Esophagus (tissue), 2 donors: ENCODE data around the gene CYB5D1. TPM values are rescaled to one million over a fixed set of nuclear protein-coding genes. Genes with fewer than 3 reads are reported as not detected.

Experiments used
- H3K27ac ChIP-seq, 2 donors: one replicate each; pipeline ENCODE4 v1.5.1; 2013; ENCODE audit warnings: low read depth in 2 of 2, mild to moderate bottlenecking in 2 of 2, inconsistent platforms in 1 of 2, low read length in 1 of 2, moderate library complexity in 1 of 2
- H3K27me3 ChIP-seq, 2 donors: one replicate each; pipeline ENCODE4 v1.6.1; 2013; ENCODE audit warnings: low read length in 2 of 2, control low read depth in 1 of 2, mild to moderate bottlenecking in 1 of 2; ENCODE audit not compliant: insufficient read depth in 2 of 2, control insufficient read depth in 1 of 2
- H3K36me3 ChIP-seq, 2 donors: one replicate each; pipeline ENCODE4 v1.6.1; 2013; ENCODE audit warnings: low read length in 1 of 2; ENCODE audit not compliant: control insufficient read depth in 2 of 2, insufficient read depth in 2 of 2
- H3K4me1 ChIP-seq, 2 donors: one replicate each; pipeline ENCODE4 v1.6.1; 2013; ENCODE audit warnings: low read length in 1 of 2; ENCODE audit not compliant: control insufficient read depth in 2 of 2, insufficient read depth in 2 of 2
- H3K4me3 ChIP-seq, 2 donors: one replicate each; pipeline ENCODE4 v1.5.1; 2013; ENCODE audit warnings: low read length in 2 of 2, mild to moderate bottlenecking in 2 of 2, low read depth in 1 of 2, moderate library complexity in 1 of 2
- H3K9me3 ChIP-seq, 2 donors: one replicate each; pipeline ENCODE4 v1.6.1; 2013; ENCODE audit warnings: mild to moderate bottlenecking in 2 of 2, low read depth in 1 of 2, low read length in 1 of 2, moderate library complexity in 1 of 2; ENCODE audit not compliant: control insufficient read depth in 2 of 2, insufficient read depth in 1 of 2
- WGBS, 2 donors: extraction: QIAGEN DNeasy Blood & Tissue Kit; methylation state at CpG; one replicate each; pipeline ENCODE4 v1.1.7; 2013; 5-methylcytosine and 5-hydroxymethylcytosine counted together
- polyA plus RNA-seq, 2 donors: library from polyadenylated mRNA; stranded (reverse); fragments of 200-250 nt; gene quantifications; one replicate each; pipeline ENCODE4 v1.2.3, GENCODE V29; 2013
- donor health status: healthy with polysubstance abuse.
- donor health status: Bipolar disorder and iron deficiency.

The CYB5D1 gene
- polyA plus RNA-seq, 2 donors: 4.7 to 6.3 TPM

DNA sequence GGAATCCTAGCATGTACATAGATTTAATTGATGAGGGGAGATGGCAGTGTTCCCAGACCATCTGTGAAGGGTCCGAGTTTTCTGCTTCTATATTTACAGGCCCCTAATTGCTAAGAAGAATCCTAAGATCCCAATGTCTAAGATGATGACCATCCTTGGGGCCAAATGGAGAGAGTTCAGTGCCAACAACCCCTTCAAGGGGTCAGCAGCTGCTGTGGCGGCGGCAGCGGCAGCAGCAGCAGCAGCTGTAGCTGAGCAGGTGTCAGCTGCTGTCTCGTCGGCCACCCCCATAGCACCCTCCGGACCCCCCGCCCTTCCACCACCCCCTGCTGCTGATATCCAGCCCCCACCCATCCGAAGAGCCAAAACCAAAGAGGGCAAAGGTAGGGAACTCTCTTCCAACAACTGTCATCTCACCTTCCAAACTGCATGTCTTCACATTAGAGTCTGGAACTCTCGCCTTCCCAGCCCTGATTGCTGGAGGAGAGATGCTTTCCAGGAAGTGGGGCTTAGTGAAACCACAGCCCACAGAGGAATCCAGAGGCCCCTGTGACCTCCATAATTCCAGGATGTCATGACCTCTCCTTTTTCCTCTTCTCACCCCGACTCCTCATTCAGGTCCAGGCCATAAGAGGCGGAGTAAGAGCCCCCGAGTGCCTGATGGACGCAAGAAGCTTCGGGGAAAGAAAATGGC lies 35.5 kb downstream of the CYB5D1 start:
- Histone ChIP-seq H3K27ac (no peak overlapping the region), H3K4me3 (no peak overlapping the region), H3K27me3 (no peaks in the 10 kb centered on the region), H3K9me3 (no peaks in the 10 kb centered on the region), H3K4me1 (peaks cover 9 to 14% of the 10 kb centered on the region in 2 donors), H3K36me3 (peaks cover 7 to 31% of the 10 kb centered on the region in 2 donors)
- 79 to 83% methylated on average over 15 of the region's 15 CpGs for WGBS, 2 donors

DNA sequence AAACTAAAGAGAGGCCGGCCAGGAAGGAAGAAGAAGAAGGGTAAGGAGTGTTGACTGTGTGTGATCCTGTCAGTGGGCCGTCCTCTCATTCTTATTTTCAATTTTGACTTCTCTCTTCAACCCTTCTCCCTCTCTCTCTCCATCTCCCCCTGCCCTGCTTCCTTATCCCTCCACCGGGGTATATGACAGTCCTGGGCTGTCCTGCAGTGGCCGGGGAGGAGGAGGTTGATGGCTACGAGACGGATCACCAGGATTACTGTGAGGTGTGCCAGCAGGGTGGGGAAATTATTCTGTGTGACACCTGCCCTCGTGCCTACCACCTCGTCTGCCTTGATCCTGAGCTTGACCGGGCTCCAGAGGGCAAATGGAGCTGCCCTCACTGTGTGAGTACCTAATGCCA lies 36.4 kb downstream of the CYB5D1 start:
- Histone ChIP-seq H3K27me3 (no peaks in the 10 kb centered on the region), H3K36me3 (peaks cover 7 to 39% of the 10 kb centered on the region in 2 donors), H3K4me3 (no peak overlapping the region), H3K4me1 (peaks cover 4 to 6% of the 10 kb centered on the region in 2 donors), H3K9me3 (no peaks in the 10 kb centered on the region), H3K27ac (no peak overlapping the region)
- WGBS, 2 donors: 87 to 90% methylated on average over 8 to 9 of the region's 9 CpGs

DNA sequence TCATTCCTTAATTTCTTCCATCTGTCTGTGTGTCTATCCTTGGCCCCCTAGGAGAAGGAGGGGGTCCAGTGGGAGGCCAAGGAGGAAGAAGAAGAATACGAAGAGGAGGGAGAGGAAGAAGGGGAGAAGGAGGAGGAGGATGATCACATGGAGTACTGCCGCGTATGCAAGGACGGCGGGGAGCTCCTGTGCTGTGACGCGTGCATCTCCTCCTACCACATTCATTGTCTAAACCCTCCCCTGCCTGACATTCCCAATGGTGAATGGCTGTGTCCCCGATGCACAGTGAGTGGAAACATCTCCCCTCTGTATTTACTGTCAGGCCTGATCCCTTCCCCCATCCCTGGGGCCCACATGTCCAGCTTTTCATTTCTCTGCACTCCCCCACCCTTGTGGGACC lies 37.1 kb downstream of the CYB5D1 start:
- WGBS, 2 donors: 85 to 86% methylated on average over 8 of the region's 8 CpGs
- H3K9me3 ChIP-seq: no peaks in the 10 kb centered on the region
- peaks cover 0 to under 1% of the 10 kb centered on the region in 2 donors for H3K4me1 ChIP-seq
- H3K4me3 ChIP-seq: no peak overlapping the region
- H3K27me3 ChIP-seq: no peaks in the 10 kb centered on the region
- H3K27ac ChIP-seq: no peak overlapping the region
- peaks cover 9 to 44% of the 10 kb centered on the region in 2 donors for H3K36me3 ChIP-seq

DNA sequence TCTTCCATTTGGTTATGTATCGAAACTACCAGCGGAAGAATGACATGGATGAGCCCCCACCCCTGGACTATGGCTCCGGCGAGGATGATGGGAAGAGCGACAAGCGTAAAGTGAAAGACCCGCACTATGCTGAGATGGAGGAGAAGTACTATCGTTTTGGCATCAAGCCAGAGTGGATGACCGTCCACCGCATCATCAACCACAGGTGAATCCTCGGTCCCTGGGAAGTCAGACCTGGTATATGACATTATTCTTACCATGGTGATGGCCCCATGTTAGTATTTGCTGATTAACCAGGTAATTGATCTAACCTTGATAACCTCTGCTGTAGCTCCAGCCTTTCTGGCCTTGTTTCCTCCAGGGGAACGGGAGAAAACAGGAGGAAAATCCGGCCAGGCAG lies 39.3 kb downstream of the CYB5D1 start:
- Histone ChIP-seq H3K27me3 (no peaks in the 10 kb centered on the region), H3K36me3 (peaks cover 14 to 49% of the 10 kb centered on the region in 2 donors)
- WGBS, 2 donors: 83 to 86% methylated on average over 13 of the region's 13 CpGs

DNA sequence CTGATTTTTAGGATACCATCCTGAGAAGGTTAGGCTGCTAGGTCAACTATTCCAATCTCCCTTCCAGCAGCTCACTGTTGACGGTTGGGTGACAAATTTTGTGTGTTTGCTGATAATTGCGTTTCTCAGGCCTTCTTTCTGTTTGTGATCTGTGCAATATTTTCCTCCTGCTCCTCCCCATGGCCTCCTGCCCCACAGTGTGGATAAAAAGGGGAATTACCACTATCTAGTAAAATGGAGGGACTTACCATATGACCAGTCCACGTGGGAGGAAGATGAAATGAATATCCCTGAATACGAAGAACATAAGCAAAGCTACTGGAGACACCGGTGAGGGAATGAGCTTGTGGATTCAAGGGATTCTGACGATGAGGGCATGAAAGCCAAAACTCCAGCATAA lies 40.0 kb downstream of the CYB5D1 start:
- Histone ChIP-seq H3K27ac (no peak overlapping the region), H3K4me3 (no peak overlapping the region), H3K36me3 (peaks cover 14 to 51% of the 10 kb centered on the region in 2 donors), H3K4me1 (no peaks in the 10 kb centered on the region), H3K9me3 (no peaks in the 10 kb centered on the region), H3K27me3 (no peaks in the 10 kb centered on the region)
- 42 to 49% methylated on average over 6 of the region's 6 CpGs for WGBS, 2 donors

More for the DNA sequence above, 39.3 kb downstream of the CYB5D1 start:
- Histone ChIP-seq H3K4me1 (no peaks in the 10 kb centered on the region), H3K27ac (no peak overlapping the region), H3K9me3 (no peaks in the 10 kb centered on the region), H3K4me3 (no peak overlapping the region)

DNA sequence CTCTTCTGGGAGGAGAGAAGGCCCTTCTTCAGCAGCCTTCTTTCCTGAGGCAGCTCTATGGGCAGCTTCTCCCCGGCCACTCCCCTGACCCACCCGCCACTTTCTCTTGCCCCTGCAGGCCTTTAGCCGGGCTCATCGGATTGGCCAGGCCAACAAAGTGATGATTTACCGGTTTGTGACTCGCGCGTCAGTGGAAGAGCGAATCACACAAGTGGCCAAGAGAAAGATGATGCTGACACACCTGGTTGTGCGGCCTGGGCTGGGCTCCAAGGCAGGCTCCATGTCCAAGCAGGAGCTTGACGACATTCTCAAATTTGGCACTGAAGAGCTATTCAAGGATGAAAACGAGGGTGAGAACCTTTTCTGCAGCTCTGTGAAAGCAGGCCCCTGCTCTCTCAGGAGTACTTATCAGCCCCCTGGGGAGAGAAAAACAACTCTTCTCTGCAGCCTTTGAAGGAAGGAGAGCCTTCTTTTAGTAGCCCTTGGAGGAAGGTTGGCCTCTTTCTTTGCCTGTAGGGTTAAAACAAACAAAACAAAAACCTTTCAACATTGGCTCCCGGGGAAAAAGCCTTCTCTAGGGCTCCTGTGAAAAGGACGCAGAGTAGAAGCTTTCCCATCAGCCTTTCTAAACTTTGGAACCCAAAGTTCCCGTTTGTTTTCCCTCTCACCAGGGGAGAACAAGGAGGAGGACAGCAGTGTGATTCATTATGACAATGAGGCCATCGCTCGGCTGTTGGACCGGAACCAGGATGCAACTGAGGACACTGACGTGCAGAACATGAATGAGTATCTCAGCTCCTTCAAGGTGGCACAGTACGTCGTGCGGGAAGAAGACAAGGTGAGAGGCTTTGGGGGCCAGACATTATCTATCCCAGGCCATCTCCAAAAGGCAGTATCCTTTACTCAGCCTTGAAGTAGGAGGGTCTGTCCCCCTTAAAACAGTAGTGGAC lies 45.6 kb downstream of the CYB5D1 start:
- Histone ChIP-seq H3K36me3 (peaks cover 30 to 68% of the 10 kb centered on the region in 2 donors), H3K27me3 (no peaks in the 10 kb centered on the region), H3K9me3 (no peaks in the 10 kb centered on the region), H3K27ac (no peak overlapping the region), H3K4me3 (no peak overlapping the region), H3K4me1 (no peaks in the 10 kb centered on the region)
- 62 to 71% methylated on average over 22 of the region's 22 CpGs for WGBS, 2 donors

DNA sequence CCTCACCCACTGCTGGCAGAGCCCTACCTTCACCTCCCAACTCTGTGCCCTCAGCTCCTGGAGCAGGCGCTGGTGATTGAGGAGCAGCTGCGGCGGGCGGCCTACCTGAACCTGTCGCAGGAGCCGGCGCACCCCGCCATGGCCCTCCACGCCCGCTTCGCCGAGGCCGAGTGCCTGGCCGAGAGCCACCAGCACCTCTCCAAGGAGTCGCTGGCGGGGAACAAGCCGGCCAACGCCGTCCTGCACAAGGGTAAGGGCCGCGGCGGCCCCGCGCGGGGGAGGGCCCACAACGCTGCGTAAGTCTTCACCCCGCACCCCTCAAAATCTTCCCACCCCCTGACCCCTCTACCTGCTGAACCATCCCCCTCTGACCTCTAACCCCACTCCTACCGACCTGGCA lies 51.3 kb downstream of the CYB5D1 start:
- Histone ChIP-seq H3K4me1 (no peaks in the 10 kb centered on the region), H3K27me3 (no peaks in the 10 kb centered on the region), H3K27ac (no peak overlapping the region), H3K36me3 (peaks cover 13 to 59% of the 10 kb centered on the region in 2 donors), H3K9me3 (no peaks in the 10 kb centered on the region), H3K4me3 (no peak overlapping the region)
- 91% methylated on average over 20 to 29 of the region's 29 CpGs for WGBS, 2 donors

DNA sequence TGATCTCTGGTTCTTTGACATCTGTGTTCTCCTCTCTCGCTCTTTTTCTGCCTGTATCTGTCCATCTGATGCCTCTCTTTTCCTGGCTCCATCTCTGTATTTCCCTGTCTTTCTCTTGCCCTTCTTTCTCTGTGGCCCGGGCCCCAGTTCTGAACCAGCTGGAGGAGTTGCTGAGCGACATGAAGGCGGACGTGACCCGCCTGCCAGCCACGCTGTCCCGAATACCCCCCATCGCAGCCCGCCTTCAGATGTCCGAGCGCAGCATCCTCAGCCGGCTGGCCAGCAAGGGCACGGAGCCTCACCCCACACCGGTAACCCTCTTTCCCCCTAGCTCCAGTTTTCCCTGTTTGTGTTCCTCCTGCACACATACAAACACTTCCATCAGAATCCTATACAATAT lies 52.5 kb downstream of the CYB5D1 start:
- peaks cover 11 to 50% of the 10 kb centered on the region in 2 donors for H3K36me3 ChIP-seq
- no peaks in the 10 kb centered on the region for H3K27me3 ChIP-seq
- no peak overlapping the region for H3K4me3 ChIP-seq
- H3K27ac ChIP-seq: no peak overlapping the region
- no peaks in the 10 kb centered on the region for H3K9me3 ChIP-seq
- 92 to 97% methylated on average over 13 to 15 of the region's 15 CpGs for WGBS, 2 donors
- peaks cover 0 to 3% of the 10 kb centered on the region in 2 donors for H3K4me1 ChIP-seq

DNA sequence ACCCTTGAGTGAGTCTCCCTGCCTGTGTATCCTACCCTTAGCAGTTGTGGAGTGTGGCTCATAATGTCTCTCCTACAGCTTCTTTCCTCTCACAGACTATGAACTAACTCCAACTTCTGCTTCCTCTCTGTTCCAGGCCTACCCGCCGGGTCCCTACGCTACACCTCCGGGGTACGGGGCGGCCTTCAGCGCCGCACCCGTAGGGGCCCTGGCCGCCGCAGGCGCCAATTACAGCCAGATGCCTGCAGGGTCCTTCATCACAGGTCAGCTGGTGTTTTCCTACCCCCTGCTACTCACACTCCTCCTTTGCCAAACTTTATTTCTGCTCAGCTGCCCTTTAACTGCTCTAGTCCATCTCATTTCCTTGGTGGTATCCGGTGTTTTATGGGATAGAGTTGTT lies 52.9 kb downstream of the CYB5D1 start:
- H3K9me3 ChIP-seq: no peaks in the 10 kb centered on the region
- peaks cover 11 to 46% of the 10 kb centered on the region in 2 donors for H3K36me3 ChIP-seq
- WGBS, 2 donors: 87 to 92% methylated on average over 13 of the region's 13 CpGs
- no peaks in the 10 kb centered on the region for H3K27me3 ChIP-seq
- H3K4me1 ChIP-seq: peaks cover 0 to 5% of the 10 kb centered on the region in 2 donors
- no peak overlapping the region for H3K4me3 ChIP-seq
- H3K27ac ChIP-seq: no peak overlapping the region
